Tibial nerve (tissue), 3 donors: Measurements from ENCODE around the gene TCF4.

Experiments
- POLR2A ChIP-seq, 2 donors: fragments of 450-650 bp; IDR thresholded peaks; one replicate each; pipeline ENCODE4 v1.6.1; 2017; ENCODE audit warnings: antibody characterized with exemption in 2 of 2, mild to moderate bottlenecking in 2 of 2, moderate library complexity in 2 of 2
- TF ChIP-seq, protein P1 (sequence below), 5 experiments: fragments of 200-600 bp in 3 of 5; fragments of 450-650 bp in 2 of 5; sonication (generic) in 3 of 5; IDR thresholded peaks; one replicate each; pipeline ENCODE4 v1.5.1; 2016 to 2019; ENCODE audit warnings: antibody characterized with exemption in 5 of 5, mild to moderate bottlenecking in 3 of 5, moderate library complexity in 2 of 5

DNA sequence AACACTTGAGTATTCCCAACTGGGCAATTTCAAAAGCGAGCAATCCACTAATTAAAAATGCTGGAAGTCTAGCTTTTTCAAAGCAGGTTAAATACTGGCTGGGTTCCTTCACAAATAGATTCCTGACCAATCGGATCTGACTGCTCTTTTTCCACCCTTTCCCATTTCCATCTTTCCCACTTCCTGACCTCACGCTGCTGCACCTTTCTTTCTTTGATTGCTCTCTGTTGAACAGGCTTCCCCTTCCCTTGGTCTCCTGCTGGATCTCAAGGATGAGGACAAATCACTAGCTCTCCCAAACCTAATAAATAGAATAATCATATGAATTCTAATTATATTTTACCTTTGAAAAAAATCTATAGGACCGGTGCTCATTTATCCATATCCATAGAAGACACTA is 121.2 kb downstream of the TCF4 start:
- TF ChIP-seq, protein P1, sequence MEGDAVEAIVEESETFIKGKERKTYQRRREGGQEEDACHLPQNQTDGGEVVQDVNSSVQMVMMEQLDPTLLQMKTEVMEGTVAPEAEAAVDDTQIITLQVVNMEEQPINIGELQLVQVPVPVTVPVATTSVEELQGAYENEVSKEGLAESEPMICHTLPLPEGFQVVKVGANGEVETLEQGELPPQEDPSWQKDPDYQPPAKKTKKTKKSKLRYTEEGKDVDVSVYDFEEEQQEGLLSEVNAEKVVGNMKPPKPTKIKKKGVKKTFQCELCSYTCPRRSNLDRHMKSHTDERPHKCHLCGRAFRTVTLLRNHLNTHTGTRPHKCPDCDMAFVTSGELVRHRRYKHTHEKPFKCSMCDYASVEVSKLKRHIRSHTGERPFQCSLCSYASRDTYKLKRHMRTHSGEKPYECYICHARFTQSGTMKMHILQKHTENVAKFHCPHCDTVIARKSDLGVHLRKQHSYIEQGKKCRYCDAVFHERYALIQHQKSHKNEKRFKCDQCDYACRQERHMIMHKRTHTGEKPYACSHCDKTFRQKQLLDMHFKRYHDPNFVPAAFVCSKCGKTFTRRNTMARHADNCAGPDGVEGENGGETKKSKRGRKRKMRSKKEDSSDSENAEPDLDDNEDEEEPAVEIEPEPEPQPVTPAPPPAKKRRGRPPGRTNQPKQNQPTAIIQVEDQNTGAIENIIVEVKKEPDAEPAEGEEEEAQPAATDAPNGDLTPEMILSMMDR (IDR thresholded peaks at IDR 0.05) = no peak
- no peak for TF ChIP-seq POLR2A (IDR thresholded peaks at IDR 0.05)
